OCI-LY3 (cell line): ENCODE data around the gene AGRN.
"Not testable (repeated sequence)": the region's sequence is repeated elsewhere in the genome, so short reads cannot be mapped to it uniquely, and the experiment has no call there.

Experiments used
- H2AFZ ChIP-seq: fragments of 200-600, 300-600 bp; shearing (Covaris generic); 2 replicates; pipeline ENCODE4 v1.6.0; 2014; ENCODE audit warnings: antibody characterized with exemption, low read depth, low read length
- H3K27ac ChIP-seq: fragments of 200-600, 300-600 bp; sonication (generic); 2 replicates; pipeline ENCODE4 v1.5.1; 2014; ENCODE audit warnings: mild to moderate bottlenecking, low read length, moderate library complexity, mixed read lengths
- H3K27me3 ChIP-seq: fragments of 200-600, 300-600 bp; sonication (generic); 2 replicates; pipeline ENCODE4 v1.6.1; 2014; ENCODE audit warnings: low read depth, low read length, mixed read lengths
- H3K36me3 ChIP-seq: fragments of 200-600, 300-600 bp; sonication (generic); replicated peaks from 2 replicates; pipeline ENCODE3; 2014; ENCODE audit warnings: low read depth, low read length, mixed read lengths
- H3K4me1 ChIP-seq: fragments of 300-600, 200-600 bp; sonication (generic); 2 replicates; pipeline ENCODE4 v1.6.1; 2014; ENCODE audit warnings: low read length, mixed read lengths
- H3K4me2 ChIP-seq: fragments of 200-600, 300-600 bp; sonication (generic); 2 replicates; pipeline ENCODE4 v1.6.1; 2014; ENCODE audit warnings: low read length, mixed read lengths
- H3K4me3 ChIP-seq: fragments of 300-600, 200-600 bp; sonication (generic); 2 replicates; pipeline ENCODE4 v1.5.1; 2014; ENCODE audit warnings: antibody characterized with exemption, mild to moderate bottlenecking, low read length, moderate library complexity
- H3K79me2 ChIP-seq: fragments of 300-600, 200-600 bp; shearing (Covaris generic); 2 replicates; pipeline ENCODE4 v1.6.1; 2014; ENCODE audit warnings: mild to moderate bottlenecking, low read length, mixed read lengths
- H3K9ac ChIP-seq: fragments of 300-600, 200-600 bp; shearing (Covaris generic); 2 replicates; pipeline ENCODE4 v1.6.0; 2014; ENCODE audit warnings: mild to moderate bottlenecking, low read length, moderate library complexity
- H3K9me3 ChIP-seq: fragments of 200-600, 300-600 bp; shearing (Covaris generic); 2 replicates; pipeline ENCODE4 v1.6.1; 2014; ENCODE audit warnings: low read length, mixed read lengths; ENCODE audit not compliant: insufficient read depth
- H4K20me1 ChIP-seq: fragments of 200-600, 300-600 bp; sonication (generic); 2 replicates; pipeline ENCODE4 v1.6.1; 2016; ENCODE audit warnings: low read length, mixed read lengths; ENCODE audit not compliant: insufficient read depth
- EZH2phosphoT487 ChIP-seq: fragments of 200-600 bp; shearing (Covaris generic); IDR thresholded peaks from 2 replicates; pipeline ENCODE4 v1.6.1; 2018; ENCODE audit warnings: antibody characterized with exemption, mixed run types, low read depth
- TF ChIP-seq, protein P1 (sequence below): fragments of 200-600, 300-600 bp; sonication (generic); IDR thresholded peaks from 2 replicates; pipeline ENCODE4 v1.5.1; 2014; ENCODE audit warnings: antibody characterized with exemption, low read length, low read depth

The AGRN gene

GRCh38 chr1:1094981-1095380, 75.1 kb downstream of the AGRN start:
- Histone ChIP-seq H3K36me3 (no peaks in the 10 kb centered on the region), H4K20me1 (no peaks in the 10 kb centered on the region; the same call in 1 of the 2 replicates), H3K27ac (no peak overlapping the region), H3K4me1 (no peaks in the 10 kb centered on the region), H3K9me3 (peaks cover 5% of the 10 kb centered on the region; the same call in 1 of the 2 replicates), H3K9ac (no peak overlapping the region), H3K4me2 (no peak overlapping the region), H3K79me2 (no peaks in the 10 kb centered on the region), H3K27me3 (no peaks in the 10 kb centered on the region), H3K4me3 (no peak overlapping the region), H2AFZ (no peak overlapping the region)
- TF ChIP-seq EZH2phosphoT487, result no peak
- TF ChIP-seq, protein P1, sequence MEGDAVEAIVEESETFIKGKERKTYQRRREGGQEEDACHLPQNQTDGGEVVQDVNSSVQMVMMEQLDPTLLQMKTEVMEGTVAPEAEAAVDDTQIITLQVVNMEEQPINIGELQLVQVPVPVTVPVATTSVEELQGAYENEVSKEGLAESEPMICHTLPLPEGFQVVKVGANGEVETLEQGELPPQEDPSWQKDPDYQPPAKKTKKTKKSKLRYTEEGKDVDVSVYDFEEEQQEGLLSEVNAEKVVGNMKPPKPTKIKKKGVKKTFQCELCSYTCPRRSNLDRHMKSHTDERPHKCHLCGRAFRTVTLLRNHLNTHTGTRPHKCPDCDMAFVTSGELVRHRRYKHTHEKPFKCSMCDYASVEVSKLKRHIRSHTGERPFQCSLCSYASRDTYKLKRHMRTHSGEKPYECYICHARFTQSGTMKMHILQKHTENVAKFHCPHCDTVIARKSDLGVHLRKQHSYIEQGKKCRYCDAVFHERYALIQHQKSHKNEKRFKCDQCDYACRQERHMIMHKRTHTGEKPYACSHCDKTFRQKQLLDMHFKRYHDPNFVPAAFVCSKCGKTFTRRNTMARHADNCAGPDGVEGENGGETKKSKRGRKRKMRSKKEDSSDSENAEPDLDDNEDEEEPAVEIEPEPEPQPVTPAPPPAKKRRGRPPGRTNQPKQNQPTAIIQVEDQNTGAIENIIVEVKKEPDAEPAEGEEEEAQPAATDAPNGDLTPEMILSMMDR, result no peak

DNA sequence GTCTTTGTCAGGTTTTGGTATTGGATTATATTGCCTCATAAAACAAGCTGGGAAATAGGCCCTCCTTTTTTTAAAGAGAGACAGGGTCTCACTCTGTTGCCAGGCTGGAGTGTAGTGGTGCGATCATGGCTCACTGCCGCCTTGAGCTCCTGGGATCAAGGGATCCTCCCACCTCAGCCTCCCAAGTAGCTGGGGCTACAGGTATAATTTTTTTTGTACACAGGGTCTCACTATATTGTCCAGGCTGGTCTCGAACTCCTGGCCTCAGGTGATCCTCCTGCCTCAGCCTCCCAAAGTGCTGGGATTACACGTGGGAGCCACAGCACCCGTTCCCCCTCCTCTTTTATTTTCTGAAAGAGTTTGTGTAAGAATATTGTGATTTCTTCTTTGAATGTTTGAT, 76.2 kb downstream of the AGRN start:
- H2AFZ ChIP-seq, H3K79me2 ChIP-seq, H3K4me3 ChIP-seq, H3K4me1 ChIP-seq, H3K27ac ChIP-seq, H3K27me3 ChIP-seq, H3K36me3 ChIP-seq, H4K20me1 ChIP-seq, H3K4me2 ChIP-seq, H3K9ac ChIP-seq: not testable (repeated sequence)
- H3K9me3 ChIP-seq, result peaks cover 13% of the 10 kb centered on the region; the same call in 1 of the 2 replicates

DNA sequence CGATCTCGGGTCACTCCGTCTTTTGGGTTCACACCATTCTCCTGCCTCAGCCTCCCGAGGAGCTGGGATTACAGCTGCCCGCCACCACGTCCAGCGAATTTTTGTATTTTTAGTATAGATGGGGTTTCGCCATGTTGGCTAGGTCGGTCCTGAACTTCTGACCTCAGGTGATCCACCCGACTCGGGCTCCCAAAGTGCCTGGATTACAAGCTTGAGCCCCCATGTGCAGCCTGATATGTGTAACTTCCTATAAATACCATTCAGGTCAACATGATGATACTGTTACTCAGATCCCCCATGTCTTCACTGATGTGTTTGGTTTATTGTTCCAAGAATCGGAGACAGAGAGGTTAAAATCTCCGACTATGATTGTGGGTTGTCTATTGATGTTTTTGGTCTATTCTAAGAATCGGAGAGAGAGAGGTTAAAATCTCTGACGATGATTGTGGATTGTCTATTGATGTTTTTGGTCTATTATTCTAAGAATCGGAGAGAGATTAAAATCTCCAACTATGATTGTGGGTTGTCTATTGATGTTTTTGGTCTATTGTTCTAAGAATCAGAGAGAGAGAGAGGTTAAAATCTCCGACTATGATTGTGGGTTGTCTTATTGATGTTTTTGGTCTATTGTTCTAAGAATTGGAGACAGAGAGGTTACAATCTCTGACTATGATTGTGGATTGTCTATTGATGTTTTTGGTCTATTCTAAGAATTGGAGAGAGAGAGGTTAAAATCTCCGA, 78.9 kb downstream of the AGRN start:
- TF ChIP-seq EZH2phosphoT487, result no peak
- TF ChIP-seq, protein P1, result no peak
- Histone ChIP-seq H3K4me1 (no peaks in the 10 kb centered on the region), H3K4me2 (no peak overlapping the region)

GRCh38 chr1:1099506-1100183, 79.7 kb downstream of the AGRN start:
- no peak overlapping the region for H3K4me2 ChIP-seq
- no peak for TF ChIP-seq EZH2phosphoT487
- TF ChIP-seq, protein P1, result no peak
- no peak overlapping the region for H2AFZ ChIP-seq
- no peak overlapping the region for H3K4me3 ChIP-seq
- 0 out of 2 replicates have a peak, but pooled peaks cover 3% of the 10 kb centered on the region for H3K79me2 ChIP-seq
- peaks cover 13% of the 10 kb centered on the region; the same call in 1 of the 2 replicates for H3K9me3 ChIP-seq
- no peak overlapping the region for H3K27ac ChIP-seq
- no peak overlapping the region for H3K9ac ChIP-seq
- H3K27me3 ChIP-seq, result no peaks in the 10 kb centered on the region
- H4K20me1 ChIP-seq, result no peaks in the 10 kb centered on the region
- H3K36me3 ChIP-seq, result peaks cover 11% of the 10 kb centered on the region
- no peaks in the 10 kb centered on the region for H3K4me1 ChIP-seq

More for the DNA sequence above, 78.9 kb downstream of the AGRN start:
- Histone ChIP-seq H3K27me3 (no peaks in the 10 kb centered on the region), H2AFZ (no peak overlapping the region), H4K20me1 (no peaks in the 10 kb centered on the region), H3K36me3 (peaks cover 11% of the 10 kb centered on the region), H3K9ac (no peak overlapping the region), H3K27ac (no peak overlapping the region), H3K4me3 (no peak overlapping the region), H3K9me3 (peaks cover 13% of the 10 kb centered on the region; the same call in 1 of the 2 replicates), H3K79me2 (0 out of 2 replicates have a peak, but pooled peaks cover 3% of the 10 kb centered on the region)
